Stimulated activated CD4-positive, alpha-beta T cell treated with anti-CD3 and anti-CD28 coated beads, Interleukin-12 subunit alpha, Interleukin-12 subunit beta, amount 100 ng/mL, for 48 hours (primary cell): ENCODE results near the gene TTLL5.
A peak's percentile ranks its signal among the peaks of the same experiment; 100 is the strongest.

ENCODE experiments used
- DNase-seq, 3 donors: peaks; one replicate each; pipeline ENCODE4 v3.0.0-alpha.2; 2020; ENCODE audit warnings: low read depth in 2 of 3, low spot score in 1 of 3

Gene TTLL5

GRCh38 chr14:75794615-75795038 is 133.6 kb downstream of the TTLL5 start:
- no peak for DNase-seq

DNA sequence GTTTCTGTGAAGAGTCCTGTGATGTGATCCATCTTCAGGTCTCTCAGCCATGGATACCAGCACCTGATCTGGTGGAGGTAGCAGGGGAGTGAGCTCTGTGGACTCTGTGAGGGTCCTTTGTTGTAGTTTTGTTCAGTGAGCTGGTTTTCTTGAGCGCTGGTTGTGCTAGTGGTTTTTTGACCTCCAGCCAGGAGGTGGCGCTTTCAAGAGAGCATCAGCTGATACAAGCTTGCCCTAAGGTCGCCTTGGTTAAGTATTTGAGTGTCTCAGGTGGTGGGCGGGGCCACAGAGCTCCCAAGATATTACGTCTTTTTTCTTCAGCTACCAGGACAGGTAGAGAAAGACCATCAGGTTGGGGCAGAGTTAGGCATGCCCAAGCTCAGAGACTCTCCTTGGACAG is 139.7 kb downstream of the TTLL5 start:
- no peak for DNase-seq

GRCh38 chr14:75802486-75802885 is 141.4 kb downstream of the TTLL5 start:
- no peak for DNase-seq

DNA sequence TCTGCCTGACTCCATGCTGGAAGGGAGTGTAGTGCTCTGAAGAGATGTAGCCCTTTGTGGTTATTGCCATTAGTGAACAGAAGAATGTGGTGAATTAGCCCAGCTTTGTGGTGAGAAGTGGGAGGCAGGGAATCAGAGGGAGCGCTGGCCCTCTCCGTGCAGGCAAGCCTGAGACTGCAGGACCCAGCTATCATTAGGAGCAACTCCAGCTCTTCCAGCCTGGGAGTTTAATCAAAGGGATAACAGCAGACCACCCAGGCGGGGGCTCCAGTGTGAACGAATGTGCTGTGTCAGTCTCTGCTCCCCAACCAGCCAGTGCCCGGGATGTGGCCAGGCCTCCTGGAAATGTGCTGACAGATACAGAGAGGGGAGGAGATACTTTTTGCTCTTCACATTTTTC is 142.7 kb downstream of the TTLL5 start:
- no peak for DNase-seq

DNA sequence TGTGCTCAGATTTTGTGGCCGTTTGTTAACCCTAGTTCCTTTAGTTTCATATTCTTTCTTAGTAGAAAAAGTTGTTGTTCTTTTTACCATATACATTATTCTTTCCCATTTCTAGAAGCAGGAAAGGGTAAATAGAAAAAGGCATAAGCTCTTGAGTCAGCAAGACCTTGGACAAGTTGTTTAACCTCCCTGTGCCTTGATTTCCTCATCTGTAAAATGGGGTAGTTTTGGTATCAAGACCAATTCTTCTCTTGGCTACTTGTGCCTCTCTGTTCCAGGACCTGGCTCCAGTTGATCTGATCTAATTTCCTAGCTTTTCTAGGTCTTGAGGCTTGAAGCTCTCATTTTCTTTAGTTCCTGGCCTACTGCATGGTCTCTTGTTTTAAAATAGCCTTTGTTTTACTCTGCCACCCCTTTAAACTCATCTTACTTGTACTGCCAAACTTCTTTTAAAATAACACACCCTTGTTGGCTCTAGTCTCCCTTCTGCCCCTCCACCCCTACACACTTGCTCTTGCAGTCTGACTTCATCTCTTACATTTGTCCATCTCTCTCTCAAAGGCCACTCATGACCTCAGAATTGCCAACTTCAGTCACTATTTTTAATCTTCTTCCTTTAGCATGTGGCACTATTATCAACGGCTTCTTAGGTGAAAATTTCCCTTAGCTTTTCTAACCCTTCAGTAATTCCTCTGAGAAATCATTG is 143.7 kb downstream of the TTLL5 start:
- no peak for DNase-seq

GRCh38 chr14:75805646-75806045 is 144.6 kb downstream of the TTLL5 start:
- DNase-seq, result no peak

DNA sequence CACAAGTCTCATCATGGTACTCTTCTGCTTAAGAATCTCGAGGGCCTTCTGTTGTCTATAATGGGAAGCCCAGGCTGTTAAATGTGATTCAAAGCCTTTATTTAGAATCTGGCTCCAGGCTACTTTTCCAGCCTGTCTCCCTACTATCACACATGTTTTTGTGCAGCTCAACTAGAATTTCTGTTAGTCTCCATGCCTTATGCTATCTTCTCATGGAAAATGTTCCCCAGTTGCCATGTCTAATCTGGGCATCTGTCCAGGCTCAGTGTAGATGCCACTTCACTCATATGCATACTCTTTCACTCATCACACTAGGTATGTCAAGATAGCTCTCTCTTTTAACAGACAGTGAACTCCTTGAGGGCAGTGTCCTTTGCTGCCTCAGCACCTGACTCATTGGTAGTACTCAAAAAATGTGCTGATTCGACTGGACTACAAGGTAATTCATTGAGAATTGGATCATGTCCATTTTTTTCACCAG is 145.3 kb downstream of the TTLL5 start:
- no peak for DNase-seq

GRCh38 chr14:75807667-75808360 is 146.8 kb downstream of the TTLL5 start:
- no peak for DNase-seq

DNA sequence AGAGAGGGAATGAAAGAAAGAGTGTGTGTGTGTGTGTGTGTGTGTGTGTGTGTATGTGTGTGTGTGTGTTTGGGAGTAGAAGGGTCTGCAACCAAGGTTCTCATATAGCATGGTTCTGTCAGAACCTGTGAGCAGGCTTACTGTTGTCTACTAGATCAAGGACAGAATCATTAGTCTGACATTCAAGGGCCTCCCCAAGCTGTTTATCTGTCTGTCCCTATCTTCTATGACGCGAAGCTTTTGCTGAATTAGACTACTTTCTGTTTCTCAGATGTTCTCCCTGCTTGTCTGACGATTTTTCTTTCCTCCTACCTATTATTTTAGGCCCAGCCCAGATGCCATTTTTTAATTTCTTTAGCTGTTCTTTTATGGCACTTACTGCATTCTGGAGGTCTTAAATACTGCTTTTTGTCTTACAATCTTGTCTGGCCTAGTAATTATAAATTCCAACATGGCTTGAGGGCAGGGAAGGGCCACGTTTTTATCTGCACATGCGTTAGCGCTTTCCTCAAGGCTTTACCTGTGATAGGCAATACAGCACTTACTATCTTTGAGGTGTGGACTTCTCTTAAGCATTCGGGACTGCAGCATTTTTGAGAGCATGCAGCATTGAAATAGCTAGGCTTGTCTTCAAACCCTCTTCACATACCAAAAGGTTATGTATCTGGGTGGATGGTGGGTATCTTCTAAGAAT is 150.2 kb downstream of the TTLL5 start:
- DNase-seq, result no peak

- DNase-seq, result no peak
Observed at GRCh38 chr14:75811872-75812499, 150.9 kb downstream of the TTLL5 start.

- DNase-seq, result no peak
Observed at GRCh38 chr14:75812622-75813021, 151.6 kb downstream of the TTLL5 start.

DNA sequence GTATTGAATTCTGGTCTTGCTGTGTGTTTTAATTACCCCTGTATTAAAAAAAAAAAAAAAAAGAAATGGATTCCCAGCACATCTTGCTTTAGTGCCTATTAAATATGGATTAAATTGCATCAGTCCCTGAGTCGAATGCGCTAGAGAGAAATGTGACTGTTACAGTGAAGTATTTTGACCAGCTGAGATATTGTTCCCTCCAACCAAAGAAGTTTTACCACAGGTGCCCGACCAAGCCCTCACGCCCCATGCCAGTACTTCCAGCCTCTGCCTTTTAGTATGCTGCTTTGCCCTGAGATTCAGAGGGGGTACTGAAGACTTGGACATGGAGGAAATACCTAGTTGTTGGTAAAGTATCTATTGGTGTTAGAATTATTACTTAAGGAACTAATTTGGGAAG is 159.7 kb downstream of the TTLL5 start:
- no peak for DNase-seq

DNA sequence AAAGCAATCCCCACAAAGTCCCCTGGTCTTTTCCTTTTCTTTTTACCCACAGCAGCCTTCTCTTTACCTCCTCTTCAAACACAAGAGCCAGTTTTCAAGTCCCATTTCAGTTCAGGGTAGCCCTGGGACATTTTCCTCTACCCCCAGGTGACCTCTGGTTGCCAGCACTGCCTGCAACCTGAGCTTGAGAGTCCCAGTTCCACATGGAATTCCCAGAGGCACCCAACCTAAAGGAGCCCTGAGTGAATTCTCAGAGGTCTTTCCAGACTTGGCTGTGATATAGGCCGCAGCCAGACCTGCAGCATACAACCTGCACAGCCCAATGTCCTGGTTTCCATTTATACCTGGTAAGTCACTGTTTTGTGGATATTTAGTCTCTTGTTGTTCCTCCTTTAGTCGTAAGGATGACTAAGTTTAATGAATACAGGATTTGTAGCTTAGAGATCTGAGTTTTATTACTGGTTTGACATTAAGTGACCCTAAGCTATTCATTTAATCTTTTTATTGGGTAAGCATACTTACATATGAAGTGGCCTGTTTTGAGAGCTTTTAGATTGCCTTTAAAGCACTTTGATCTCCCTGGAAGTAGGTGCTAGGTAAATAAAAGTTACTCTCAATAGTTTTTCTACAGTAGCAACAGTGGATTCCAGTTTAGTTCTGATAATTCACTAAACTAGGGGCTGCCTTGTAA is 160.9 kb downstream of the TTLL5 start:
- DNase-seq, result no peak

- DNase-seq, result no peak
Observed at GRCh38 chr14:75822522-75823141, 161.6 kb downstream of the TTLL5 start.

- DNase-seq, result no peak
Observed at GRCh38 chr14:75823334-75823733, 162.3 kb downstream of the TTLL5 start.

GRCh38 chr14:75824318-75824717 is 163.3 kb downstream of the TTLL5 start:
- no peak for DNase-seq

DNA sequence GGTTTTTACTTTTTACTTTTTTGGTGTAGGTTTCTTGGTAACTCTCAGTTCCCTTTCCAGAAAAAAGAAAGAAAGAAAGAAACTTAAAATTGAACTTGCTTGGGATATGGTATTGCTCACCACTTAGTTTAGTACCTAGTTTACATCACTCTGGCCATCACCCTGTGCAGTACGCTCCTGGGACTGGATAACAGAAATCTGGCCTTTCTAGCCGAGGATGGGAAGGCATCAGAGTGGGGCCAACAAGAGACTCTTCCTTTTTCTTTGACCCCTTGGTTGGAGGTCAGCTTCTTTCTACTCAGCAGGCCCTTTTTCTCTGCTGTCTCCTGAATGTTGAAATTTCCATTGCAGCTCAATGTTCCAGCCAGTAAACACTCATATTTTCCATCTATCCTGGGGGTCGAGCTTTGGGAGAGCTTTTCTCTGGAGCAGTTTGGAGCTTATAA is 164.1 kb downstream of the TTLL5 start:
- DNase-seq, result no peak

DNA sequence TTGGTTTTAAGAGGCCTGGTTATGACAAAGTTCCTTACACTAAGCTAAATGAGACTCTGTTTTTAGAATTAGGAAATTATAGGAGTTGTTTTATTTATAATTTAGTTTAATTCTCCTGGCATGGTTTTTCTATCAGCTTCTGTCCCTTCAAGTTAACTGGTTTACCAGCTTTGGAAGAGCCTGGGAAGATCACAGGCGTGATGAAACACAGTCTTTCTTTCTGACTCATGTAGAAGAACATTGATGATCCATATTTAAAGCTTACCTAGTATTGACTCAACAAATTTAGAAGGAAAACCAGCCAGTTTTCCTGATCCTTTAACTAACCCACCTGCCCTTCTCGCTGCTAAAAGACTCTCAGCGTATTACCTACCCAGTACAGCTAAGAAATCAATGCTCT is 165.6 kb downstream of the TTLL5 start:
- DNase-seq, result no peak

GRCh38 chr14:75827331-75827730 is 166.3 kb downstream of the TTLL5 start:
- no peak for DNase-seq

DNA sequence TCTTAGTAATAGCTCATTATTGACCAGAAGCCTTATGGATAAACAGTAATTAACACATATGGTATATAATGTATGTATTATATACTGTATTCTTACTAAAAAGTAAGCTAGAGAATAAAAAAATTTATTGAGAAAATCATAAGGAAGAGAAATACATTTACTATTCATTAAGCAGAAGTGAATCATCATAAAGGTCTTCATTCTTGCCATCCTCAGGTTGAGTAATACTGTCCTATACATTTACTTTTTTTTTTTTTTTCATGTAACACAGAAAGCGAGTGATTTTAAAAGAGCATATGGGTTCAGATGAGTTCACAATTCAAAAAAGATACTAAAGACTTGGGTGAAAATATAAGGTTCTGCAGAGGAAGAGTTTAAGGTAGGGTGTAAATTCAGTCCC is 168.3 kb downstream of the TTLL5 start:
- no peak for DNase-seq

DNA sequence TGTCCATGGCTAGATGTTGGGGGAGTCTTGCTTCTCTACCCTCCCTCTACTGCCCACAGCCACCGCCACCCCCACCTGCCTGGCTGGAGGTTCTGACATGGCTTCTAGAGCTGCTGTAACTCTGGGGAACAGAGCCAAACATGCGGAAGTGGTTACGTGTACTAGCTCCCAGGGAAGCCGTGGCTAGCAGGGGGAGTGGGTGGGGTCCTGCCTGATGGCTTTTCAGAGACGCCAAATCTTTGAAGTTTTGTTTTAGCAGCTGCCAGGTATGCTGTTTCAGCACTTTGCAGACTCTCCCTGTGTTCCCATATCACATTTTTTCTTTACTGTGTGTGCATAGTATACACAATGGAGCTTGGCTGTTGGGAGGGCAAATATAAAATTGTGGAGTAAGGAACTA is 170.4 kb downstream of the TTLL5 start:
- peak in 2 of 3 donors; percentile 2 to 18 for DNase-seq
